Erythroblast (primary cell): ENCODE data around the gene CCDC93.

ENCODE experiments used
- GATA1 ChIP-seq: IDR thresholded peaks from 2 replicates; pipeline ENCODE4 v1.6.1; 2011; ENCODE audit warnings: low read depth, mild to moderate bottlenecking, control low read depth, low read length, moderate library complexity
- POLR2A ChIP-seq: IDR thresholded peaks from 2 replicates; pipeline ENCODE4 v1.6.1; 2011; ENCODE audit warnings: mild to moderate bottlenecking, low read length

DNA sequence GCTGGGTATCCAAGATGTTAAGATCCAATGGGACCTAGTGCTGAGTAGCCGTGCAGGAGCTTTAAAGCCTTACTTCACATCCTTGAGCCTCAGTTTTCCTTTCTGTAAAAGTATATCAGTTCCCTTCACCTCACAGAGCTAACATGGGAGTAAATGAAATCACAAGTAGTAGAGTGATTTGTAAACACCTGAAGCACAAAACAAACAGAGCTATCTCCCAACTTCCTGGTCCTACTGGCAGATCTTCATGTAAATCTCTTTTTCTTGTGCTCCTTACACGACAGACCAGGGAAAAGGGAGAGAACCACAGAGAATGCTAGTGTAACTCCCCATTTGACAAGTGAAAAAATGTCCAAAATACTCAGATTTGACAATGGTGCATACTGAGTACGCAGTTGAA lies 17.3 kb downstream of the CCDC93 start:
- no peak for TF ChIP-seq POLR2A
- TF ChIP-seq GATA1, result no peak
